ENCODE data around the gene CNKSR1.

The CNKSR1 gene

DNA sequence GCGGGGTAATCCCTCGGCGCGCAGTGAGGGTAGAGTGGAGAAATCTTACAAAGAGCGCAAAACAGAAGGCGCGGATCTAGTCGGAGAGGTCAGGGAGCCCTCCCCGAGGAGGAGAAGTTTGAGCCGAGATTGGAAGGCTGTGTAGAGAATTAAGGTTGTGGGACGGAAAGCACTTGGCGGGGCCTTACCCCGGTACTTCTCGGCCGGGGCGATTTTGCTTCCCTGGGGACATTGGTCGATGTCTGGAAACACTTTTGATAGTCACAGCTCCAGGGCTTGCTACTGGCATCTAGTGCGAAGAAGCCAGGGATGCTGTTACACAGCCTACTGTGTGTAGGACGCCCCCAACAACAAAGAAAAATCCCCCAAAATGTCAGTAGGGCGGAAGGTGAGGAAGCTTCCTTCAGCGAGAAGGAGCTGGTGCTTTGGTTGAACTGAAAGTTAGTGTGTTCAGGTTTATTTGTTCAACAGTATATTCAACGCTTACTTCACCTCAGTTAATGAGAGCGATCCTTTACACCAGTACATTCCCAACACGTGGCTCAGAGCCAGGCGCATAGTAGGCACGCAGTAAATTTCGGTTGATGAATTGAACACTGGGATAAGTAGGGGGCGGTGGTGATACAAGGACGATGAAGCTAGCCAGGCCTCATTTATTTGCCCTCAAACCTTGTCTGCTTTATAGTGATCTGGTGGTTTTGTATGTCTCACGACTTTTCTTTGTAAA is 57.5 kb downstream of the CNKSR1 start:
- DNase-seq: no peak

DNA sequence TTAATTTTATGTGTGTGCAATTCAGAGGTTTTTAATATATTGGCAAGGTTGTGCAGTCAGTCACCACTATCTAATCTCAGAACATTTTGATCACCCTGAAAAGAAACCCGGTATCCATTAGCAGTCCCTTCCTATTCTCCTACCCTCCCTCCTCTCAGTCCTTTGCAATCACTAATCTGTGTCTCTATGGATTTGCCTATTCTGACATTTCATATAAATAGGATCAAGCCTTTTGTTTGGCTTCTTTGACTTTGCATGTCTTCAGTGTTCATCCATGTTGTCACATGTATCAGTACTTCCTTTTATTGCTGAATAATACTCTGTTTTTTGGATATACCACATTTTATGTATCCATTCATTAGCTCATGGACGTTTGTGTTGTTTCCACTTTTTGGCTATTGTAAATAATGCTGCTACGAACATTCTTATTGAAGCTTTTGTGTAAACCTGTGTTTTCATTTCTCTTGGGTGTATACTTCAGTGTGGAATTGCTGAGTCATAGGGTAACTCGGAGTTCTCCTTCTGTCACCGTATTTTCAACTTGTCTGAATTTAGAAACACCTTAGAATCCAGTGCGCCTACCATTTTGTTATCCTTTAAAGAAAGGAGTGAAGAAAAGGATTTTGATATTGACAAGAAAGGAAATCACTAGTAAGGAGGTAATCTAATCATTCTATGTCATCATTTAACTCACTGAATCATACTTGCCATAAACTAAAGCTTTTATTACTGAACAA is 60.1 kb downstream of the CNKSR1 start:
- DNase-seq: no peak

Measured in activated gamma-delta T cell treated with Interleukin-2 at 50 U/mL for 16 hours (primary cell).